Lung microvascular endothelial cell (primary cell): ENCODE data around the gene ZG16. TPM values are rescaled to one million over a fixed set of nuclear protein-coding genes. Genes with fewer than 3 reads are reported as not detected.
"Not testable (repeated sequence)": the region's sequence is repeated elsewhere in the genome, so short reads cannot be mapped to it uniquely, and the experiment has no call there.

Experiments
- DNase-seq, 2 donors: peaks; one replicate each; pipeline versions ENCODE4 v3.0.0 to v3.0.0-alpha.2; 2010; ENCODE audit warnings: low read depth in 2 of 2
- total RNA-seq: library from RNA; depleted of rRNA; stranded (reverse); fragments of >200 nt; gene quantifications from 2 replicates; pipeline ENCODE4 v1.2.1, GENCODE V29; 2014

ZG16 gene
- total RNA-seq, 1 donor from 2014 or later = not detected

DNA sequence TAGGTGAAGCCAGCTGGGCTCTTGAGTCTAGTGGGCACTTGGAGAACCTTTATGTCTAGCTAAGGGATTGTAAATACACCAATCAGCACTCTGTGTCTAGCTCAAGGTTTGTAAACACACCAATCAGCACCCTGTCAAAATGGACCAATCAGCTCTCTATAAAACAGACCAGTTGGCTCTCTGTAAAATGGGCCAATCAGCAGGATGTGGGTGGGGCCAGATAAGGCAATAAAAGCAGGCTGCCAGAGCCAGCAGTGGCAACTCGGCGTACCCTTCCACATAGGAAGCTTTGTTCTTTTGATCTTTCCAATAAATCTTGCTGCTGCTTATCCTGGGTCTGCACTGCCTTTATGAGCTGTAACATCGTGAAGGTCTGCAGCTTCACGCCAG, 29.3 kb upstream of the ZG16 start:
- not testable (repeated sequence) for DNase-seq

DNA sequence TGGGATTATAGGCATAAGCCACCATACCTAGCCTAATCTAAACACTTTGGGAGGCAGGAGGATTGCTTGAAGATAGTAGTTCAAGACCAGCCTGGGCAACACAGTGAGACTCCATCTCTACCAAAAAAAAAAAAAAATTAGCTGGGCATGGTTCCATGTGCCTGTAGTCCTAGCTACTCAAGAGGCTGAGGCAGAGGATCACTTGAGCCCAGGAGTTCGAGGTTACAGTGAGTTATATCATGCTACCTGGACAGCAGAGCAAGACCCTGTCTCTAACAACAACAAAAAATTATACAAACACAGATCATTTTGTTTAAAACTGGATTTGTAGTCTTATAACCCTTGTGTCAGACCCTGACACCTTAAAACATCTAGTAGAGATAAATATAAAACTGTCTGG, 24.5 kb upstream of the ZG16 start:
- DNase-seq = no peak

DNA sequence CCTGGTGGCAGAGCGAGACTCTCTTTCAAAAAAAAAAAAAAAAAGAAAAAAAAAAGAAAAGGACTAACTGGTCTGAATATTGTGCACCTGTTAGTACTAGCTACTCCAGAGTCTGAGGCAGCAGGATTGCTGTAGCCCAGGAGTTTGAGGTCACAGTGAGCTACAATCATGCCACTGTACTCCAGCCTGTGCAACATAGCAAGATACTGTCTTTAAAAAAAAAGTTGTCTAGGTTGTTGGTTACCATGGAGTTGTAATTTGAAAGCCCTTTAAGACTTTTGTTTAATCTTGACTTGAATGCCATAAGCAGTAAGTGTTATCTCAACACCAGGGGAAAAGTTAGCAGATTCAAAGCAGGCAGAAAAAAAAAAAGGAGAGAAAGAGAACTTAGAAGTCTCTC, 21.4 kb upstream of the ZG16 start:
- DNase-seq = no peak

DNA sequence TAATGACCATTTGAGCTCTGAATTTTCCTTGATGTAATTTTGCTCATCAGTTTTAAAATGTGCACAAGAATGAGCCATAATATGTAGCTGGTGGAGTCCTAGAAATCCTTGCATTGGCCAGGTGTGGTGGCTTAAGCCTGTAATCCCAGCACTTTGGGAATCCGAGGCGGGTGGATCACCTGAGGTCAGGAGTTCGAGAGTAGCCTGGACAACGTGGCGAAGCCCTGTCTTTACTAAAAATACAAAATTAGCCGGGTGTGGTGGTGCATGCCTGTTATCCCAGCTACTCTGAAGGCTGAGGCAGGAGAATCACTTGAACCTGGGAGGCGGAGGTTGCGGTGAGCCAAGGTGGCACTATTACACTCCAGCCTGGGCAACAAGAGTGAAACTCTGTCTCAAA, 21.0 kb upstream of the ZG16 start:
- DNase-seq = not testable (repeated sequence)

DNA sequence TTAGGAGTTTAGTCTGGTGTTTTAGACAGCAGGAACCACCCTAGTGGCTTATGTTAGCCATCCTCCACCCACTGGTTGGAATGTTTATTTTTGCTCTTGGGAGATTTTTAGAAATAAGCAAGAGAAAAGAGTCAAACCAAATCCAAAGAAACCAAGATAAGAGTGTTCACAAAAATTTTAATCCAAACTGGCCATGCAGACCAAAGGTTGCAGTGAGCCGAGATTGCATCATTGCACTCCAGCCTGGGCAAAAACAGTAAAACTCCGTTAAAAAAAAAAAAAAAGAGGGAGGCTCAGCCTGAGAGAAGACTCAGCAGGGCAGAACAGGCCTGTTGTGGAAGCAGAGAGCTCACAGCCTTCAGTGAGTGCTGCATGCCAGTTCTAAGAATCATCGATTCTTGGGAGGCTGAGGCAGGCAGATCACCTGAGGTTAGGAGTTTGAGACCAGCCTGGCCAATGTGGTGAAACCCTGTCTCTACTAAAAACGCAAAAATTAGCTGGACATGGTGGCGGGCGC, 20.0 kb upstream of the ZG16 start:
- no peak for DNase-seq

DNA sequence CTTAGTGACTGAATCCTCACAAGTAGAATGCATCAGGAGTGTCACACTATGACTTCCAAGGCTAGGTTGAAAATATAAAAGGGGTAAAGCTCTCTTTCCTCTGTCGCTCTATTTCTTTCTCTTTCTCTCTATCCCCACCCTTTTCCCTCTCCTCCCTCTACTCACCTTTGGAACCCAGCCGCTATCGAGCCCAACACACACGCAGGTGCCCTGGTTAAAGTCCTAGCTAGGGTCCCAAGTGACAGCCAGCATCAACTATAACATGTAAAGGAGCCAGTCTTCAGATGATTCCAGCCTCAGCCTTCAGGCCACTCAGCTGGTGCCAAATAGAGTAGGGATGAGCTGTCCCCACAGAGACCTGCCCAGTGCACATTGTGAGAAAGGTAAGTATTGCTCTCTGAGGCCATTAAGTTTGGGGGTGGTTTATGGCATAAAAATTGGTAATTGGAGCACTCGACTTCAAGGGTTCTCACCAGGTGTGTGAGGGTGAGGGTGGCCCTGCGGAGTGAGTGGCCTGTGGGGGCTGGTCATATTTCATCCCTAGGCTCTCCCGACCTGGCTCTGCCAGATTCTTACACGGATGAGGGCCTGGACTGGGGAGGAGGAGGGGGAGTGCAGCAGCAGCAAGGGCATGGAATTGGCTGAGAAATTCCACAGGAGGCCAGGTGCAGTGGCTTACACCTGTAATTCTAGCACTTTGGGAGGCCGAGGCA, 17.3 kb upstream of the ZG16 start:
- no peak for DNase-seq

DNA sequence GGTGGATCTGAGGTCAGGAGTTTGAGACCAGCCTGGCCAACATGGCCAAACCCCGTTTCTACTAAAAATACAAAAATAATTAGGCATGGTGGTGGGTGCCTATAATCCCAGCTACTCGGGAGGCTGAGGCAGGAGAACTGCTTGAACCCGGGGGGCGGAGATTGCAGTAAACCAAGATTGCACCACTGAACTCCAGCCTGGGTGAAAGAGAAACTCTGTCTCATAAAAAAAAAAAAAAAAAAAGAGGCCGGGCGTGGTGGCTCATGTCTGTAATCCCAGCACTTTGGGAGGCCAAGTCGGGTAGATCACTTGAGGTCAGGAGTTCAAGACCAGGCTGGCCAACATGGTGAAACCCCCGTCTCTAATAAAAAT, 16.8 kb upstream of the ZG16 start:
- not testable (repeated sequence) for DNase-seq

DNA sequence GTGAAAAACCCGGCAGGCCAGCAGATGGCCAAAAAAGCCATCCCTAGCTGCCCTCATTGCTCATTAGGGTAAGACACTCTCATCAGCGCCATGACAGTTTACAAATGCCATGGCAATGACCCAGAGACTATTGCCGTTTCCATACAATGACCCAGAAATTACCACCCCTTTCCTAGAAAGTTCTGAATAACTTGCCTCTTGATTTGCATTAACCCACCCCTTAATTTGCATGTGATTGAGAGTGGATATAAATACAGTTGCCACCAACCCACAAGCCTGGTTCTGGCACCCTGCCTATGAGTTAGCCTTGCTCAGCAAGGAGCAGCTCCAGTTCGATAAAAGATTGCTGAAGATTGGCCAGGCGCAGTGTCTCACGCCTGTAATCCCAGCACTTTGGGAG, 16.2 kb upstream of the ZG16 start:
- DNase-seq = no peak

DNA sequence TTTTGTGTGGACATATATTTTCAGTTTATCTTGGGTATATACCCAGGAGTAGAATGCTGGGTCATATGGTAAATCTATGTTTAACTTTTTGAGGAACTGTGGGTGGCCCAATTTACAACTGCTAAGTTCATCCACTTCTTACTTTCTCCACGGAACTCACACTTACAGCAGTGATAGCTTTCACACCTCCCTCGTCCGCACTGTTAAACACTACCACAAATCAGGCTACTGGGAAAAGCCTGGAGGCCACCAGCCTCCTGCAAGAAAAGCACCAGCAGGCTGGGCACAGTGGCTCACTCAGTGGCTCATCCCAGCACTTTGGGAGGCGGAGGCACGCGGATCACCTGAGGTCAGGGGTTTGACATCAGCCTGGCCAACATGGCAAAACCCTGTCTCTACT, 14.7 kb upstream of the ZG16 start:
- DNase-seq = no peak

DNA sequence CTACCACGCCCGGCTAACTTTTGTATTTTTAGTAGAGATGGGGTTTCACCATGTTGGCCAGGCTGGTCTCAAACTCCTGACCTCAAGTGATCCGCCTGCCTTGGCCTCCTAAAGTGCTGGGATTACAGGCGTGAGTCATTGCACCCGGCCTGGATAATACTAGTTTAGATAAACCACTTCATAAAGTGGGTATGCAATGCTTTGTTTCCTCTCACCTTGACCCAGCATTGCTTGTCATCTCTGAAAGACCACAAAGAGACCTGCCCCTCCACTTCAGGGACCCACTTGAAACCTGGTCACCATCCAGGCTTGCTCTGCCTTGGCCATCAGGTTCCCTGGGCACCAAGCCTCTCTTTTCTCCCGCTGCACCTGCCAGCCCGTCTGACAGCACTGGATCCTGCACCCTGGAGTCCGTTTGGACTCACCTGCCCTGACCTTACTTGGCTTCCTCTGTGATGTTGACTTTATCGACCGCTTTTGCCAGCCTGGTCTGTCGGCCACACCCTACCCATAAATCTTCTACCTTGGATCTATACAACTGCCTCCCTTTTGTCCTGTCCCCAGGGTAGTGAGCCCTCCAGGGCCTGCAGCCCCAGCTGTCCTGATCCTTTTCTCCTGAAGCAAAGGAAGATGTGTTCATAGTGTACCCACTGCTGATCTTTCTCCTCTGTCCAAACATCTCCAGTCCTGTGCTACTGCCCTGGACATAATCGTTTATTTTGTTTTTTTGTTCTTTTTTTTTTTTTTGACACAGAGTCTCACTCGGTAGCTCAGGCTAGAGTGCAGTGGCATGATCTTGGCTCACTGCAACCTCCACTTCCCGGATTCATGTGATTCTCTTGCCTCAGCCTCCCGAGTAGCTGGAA, 12.7 kb upstream of the ZG16 start:
- no peak for DNase-seq

DNA sequence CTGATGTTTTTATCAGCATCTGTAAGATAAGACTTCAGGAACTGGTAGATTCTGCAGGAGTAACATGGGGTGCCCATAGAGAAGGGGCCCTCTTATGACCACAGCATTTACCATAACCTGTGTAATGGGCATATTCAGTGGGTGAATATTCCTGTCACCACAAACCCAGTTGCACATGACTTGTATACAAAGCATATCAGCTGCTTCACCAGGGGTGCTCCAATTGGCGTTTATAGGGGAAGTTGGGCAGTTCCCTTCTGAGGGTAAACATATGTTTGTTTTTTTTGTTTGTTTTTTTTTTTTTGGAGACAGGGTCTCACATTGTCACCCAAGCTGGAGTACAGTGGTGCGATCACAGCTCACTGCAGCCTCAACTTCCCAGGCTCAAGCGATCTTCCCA, 11.5 kb upstream of the ZG16 start:
- DNase-seq = no peak

DNA sequence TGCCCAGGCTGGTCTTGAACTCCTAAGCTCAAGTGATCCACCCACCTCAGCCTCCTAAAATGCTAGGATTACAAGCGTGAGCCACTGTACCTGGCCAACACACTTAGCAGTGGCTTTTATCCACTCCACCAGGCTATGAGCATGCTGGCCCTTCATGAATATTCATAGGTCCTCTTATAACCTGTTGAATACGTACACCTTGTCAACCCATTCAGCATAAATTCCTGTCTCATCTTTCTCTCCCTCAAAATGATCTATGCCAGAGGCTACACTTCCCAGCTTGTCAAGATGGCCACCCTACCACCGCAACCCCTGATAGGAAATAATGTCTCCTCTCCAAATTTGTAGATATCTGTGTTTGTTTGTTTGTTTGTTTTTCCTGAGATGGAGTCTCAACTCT, 11.0 kb upstream of the ZG16 start:
- no peak for DNase-seq

DNA sequence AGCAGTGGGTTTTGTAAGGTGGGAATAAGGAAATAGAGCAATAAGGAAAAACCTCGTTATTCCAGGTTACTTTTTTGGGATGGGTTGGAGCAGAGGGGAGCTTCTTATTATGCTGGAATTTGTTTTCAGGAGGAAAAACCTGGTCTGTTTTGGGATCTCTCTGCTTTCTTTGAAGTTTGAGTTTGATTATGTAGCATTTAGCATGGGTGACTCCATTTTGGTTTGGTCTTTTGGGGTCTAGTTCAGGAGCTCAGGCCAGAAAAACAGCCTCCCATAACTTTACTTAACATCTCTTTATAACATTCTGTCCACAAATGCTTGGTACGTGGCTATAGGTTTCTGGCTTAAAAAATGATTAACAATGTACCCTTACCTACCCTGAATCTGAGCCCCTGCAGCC, 8.5 kb upstream of the ZG16 start:
- no peak for DNase-seq

DNA sequence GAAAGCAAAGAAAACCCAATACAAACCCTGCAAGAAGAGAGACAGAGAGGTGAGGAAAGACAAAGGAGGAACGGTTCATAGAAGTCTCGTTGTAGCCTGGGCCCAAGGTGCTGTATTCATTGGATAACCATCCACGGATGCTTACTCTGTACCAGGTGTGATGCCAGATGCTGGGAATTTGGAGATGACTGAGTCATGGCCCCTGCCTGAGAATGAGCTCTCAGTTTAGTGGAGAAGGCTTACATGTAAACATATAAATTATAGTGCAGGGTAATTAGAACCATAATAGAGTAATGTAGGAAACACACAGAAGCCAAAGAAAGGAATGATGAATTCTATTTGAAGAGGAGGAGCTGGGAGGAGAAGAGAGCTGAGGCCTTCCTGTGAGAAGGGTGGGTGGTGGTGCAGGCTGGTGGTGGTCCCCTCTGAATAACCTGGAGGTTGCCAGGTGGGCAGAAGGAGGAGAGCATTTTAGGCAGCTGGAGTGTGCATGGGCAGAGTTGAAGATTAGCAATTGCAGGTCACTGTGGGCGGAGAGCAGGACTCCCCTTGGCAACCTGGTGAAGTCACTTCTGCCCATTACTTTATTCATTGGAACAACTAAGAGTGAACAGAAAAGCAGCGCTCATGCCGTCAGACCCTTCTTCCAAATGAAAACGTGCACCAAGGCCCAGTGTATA, 7.7 kb upstream of the ZG16 start:
- no peak for DNase-seq

DNA sequence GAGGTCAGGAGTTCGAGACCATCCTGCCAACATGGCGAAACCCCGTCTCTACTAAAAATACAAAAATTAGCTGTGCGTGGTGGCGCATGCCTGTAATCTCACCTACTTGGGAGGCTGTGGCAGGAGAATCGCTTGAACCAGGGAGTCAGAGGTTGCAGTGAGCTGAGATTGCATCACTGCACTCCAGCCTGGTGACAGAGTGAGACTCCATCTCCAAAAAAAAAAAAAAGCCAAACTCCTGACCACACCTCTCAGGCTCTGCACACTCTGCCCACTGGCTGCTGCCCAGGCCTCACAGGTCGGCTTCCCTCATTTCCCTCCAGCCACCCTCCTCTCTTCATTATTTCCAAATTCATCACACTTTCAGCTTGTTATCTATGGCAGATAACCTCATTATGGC, 5.7 kb upstream of the ZG16 start:
- not testable (repeated sequence) for DNase-seq

DNA sequence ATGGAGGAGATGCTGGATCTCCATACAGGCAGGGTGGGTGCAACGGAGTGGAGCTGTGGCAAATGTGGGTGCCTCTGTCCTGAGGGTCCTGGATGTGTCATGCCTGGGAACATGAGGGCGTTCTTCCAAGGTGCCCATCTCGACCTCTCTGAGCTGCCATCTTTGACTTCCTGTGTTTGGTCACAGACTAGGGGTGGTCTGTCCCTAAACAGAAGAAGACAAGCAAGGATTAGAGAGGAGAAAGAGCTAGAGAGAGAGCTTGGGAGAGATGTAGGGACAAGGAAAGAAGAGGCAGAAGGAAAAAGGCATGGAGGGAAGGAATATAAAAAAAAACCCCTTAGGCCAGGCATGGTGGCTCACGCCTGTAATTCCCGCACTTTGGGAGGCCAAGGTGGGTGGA, 3.3 kb upstream of the ZG16 start:
- DNase-seq = no peak

DNA sequence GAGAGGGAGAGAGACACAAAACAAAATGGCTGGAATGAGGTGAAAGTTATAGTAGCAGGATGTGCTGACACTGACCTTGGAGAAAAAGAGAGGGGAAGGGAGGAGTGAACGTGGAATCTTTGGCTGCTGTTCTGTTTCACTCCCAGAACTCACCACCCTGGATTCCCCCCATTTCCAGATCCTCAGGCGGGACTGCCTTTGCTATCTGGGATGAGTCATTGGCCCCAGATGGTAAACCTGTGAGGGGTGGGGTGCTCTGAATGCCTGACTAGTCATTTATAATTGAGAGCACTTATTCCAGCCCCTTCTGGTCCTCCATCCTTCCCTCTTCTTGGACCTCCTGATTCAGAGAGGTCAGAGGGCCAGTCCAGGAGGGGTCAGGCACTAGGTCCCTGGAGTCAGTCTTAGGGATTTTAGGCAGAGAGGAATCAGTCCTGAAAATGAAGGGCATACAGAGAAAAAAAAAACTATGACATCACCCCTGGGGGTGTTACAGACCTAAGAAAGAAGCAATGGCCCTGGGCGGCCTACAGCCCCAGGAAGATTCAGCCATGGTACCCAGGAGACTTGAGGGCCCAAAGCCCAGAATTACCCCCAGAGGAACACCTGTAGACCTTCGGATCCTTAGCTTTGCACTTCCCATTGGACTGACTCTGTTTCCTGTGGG, 2.2 kb upstream of the ZG16 start:
- DNase-seq = no peak

DNA sequence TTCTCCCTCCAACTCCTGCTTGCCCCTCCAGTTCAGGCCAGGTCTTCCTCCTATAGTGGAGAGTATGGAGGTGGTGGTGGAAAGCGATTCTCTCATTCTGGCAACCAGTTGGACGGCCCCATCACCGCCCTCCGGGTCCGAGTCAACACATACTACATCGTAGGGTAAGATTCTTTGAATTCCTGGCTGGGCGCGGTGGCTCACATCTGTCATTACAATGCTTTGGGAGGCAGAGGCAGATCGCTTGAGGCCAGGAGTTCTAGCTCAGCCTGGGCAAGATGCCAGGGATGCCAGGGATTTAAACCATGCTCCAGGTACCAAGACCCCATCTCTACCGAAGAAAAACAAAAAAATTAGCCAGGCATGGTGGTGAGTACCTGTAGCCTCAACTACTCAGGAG, 1.4 kb downstream of the ZG16 start:
- no peak for DNase-seq

DNA sequence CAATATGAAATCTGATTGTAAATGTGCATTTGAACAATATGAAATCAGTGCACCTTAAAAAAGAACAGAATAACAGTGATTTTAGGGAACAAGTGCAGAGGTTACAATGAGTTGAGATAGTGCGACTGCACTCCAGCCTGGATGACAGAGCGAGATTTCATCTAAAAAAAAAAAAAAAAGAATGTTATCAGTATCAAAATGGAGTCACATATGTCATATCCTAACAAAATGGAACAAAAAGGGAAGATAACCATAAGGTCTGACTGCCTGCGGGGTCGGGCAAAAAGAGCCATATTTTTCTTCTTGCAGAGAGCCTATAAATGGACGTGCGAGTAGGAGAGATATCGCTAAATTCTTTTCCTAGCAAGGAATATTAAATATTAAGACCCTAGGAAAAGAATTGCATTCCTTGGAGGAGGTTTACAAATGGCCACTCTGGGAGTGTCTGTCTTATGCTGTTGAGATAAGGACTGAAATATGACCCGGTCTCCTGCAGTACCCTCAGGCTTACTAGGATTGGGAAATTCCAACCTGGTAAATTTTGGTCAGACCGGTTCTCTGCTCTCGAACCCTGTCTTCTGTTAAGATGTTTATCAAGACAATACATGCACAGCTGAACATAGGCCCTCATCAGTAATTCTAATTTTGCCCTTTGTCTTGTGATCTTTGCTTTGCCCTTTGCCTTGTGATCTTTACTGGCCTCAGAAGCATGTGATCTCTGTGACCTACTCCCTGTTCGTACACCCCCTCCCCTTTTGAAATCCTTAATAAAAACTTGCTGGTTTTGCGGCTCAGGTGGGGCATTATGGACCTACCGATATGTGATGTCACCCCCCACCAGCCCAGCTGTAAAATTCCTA, 5.3 kb downstream of the ZG16 start:
- DNase-seq = not testable (repeated sequence)

DNA sequence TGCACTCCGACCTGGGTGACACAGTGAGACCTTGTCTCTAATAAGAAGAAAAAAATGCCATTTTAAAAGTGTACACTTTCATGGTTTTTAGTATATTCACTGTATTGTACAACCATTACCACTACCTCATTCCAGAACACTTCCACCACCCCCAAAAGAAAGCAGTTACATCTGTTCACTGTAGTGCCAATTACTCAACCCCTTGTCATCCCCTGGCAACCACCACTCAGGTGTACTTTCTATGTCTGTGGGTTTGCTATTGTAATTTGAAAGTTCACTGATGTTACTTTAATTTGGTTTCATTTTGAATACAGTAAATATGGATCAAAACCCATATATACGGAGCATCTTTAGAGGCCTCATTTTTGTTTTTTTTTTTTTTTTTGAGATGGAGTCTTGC, 6.1 kb downstream of the ZG16 start:
- DNase-seq = no peak
